H1 (cell line): ENCODE results near the gene ZNF516. TPM values are rescaled to one million over a fixed set of nuclear protein-coding genes. Genes with fewer than 3 reads are reported as not detected.

Source experiments
- CTCF ChIA-PET: fragments of 300-600 bp; sonication (Branson Sonifier 250); formaldehyde crosslinking; loops from one replicate; lab custom pipeline; 2021; ENCODE audit not compliant: partially characterized antibody; lab: Charles Lee
- POLR2A ChIA-PET: fragments of 300-600 bp; sonication (Branson Sonifier 250); formaldehyde crosslinking; loops from one replicate; lab custom pipeline; 2021; ENCODE audit warnings: inconsistent platforms; ENCODE audit not compliant: partially characterized antibody; lab: Charles Lee
- DNase-seq, 2 experiments: peaks; one replicate each; pipeline versions ENCODE4 v3.0.0 to v3.0.0-alpha.2; 2010 to 2022; ENCODE audit warnings: low spot score in 2 of 2, low read depth in 1 of 2, mixed read lengths in 1 of 2
- FAIRE-seq: peaks from 2 replicates; lab custom pipeline; 2011; peaks lifted over from hg19 to GRCh38; lab: Jason Lieb, UNC
- H2AFZ ChIP-seq: 2 replicates; pipeline ENCODE4 v1.8.1; 2012; ENCODE audit warnings: low read length, inconsistent platforms
- H2AK5ac ChIP-seq: 2 replicates; pipeline ENCODE4 v1.6.1; 2013; ENCODE audit warnings: low read depth, low read length
- H2BK120ac ChIP-seq: replicated peaks from 2 replicates; pipeline ENCODE3; 2013; ENCODE audit warnings: low read depth, low read length, inconsistent platforms
- H2BK12ac ChIP-seq: 2 replicates; pipeline ENCODE4 v1.6.1; 2013; ENCODE audit warnings: low read depth, low read length
- H2BK15ac ChIP-seq: 2 replicates; pipeline ENCODE4 v1.6.1; 2013; ENCODE audit warnings: low read length
- H2BK20ac ChIP-seq: 2 replicates; pipeline ENCODE4 v1.6.1; 2013; ENCODE audit warnings: low read length
- H2BK5ac ChIP-seq: 2 replicates; pipeline ENCODE4 v1.6.1; 2013; ENCODE audit warnings: low read depth, low read length
- H3K14ac ChIP-seq: 2 replicates; pipeline ENCODE4 v1.6.1; 2013; ENCODE audit warnings: inconsistent platforms; ENCODE audit not compliant: insufficient read length
- H3K18ac ChIP-seq: 2 replicates; pipeline ENCODE4 v1.6.1; 2013; ENCODE audit warnings: low read length; ENCODE audit errors: extremely low read depth
- H3K23ac ChIP-seq: 2 replicates; pipeline ENCODE4 v1.6.1; 2013; ENCODE audit warnings: inconsistent platforms; ENCODE audit not compliant: insufficient read length
- H3K23me2 ChIP-seq: 2 replicates; pipeline ENCODE4 v1.6.1; 2013; ENCODE audit warnings: low read depth, low read length
- H3K27ac ChIP-seq: 2 replicates; pipeline ENCODE4 v1.6.1; 2011; ENCODE audit warnings: low read depth, low read length, inconsistent platforms
- H3K27me3 ChIP-seq, 4 experiments: replicated peaks in 1 of 4; 1 replicate in 1 of 4; 2 replicates in 3 of 4; pipeline versions ENCODE4 v1.6.1 to v1.8.1; 2011 to 2013; ENCODE audit warnings: low read length in 3 of 4, mild to moderate bottlenecking in 3 of 4, inconsistent platforms in 2 of 4, mixed read lengths in 2 of 4, moderate library complexity in 1 of 4; ENCODE audit not compliant: control insufficient read depth in 3 of 4, insufficient read depth in 3 of 4; ENCODE audit errors: extremely low read depth in 1 of 4
- H3K36me3 ChIP-seq, 4 experiments: 2 replicates each; pipeline versions ENCODE4 v1.6.1 to v1.8.1; 2011 to 2013; ENCODE audit warnings: mild to moderate bottlenecking in 4 of 4, low read length in 3 of 4, moderate library complexity in 2 of 4, control low read depth in 1 of 4, inconsistent platforms in 1 of 4; ENCODE audit not compliant: insufficient read depth in 4 of 4, control insufficient read depth in 2 of 4
- H3K4ac ChIP-seq: replicated peaks from 2 replicates; pipeline ENCODE3; 2013; ENCODE audit warnings: low read length, low read depth, mixed read lengths, inconsistent platforms; ENCODE audit not compliant: insufficient read length
- H3K4me1 ChIP-seq, 4 experiments: replicated peaks in 1 of 4; 1 replicate in 1 of 4; 2 replicates in 3 of 4; pipeline versions ENCODE4 v1.6.1 to v1.8.1; 2011 to 2013; ENCODE audit warnings: low read length in 3 of 4, inconsistent platforms in 2 of 4, mixed read lengths in 1 of 4; ENCODE audit not compliant: insufficient read depth in 4 of 4, control insufficient read depth in 3 of 4
- H3K4me2 ChIP-seq, 2 experiments: 2 replicates each; pipeline versions ENCODE4 v1.6.1 to v1.8.1; 2011 to 2013; ENCODE audit warnings: low read depth in 2 of 2, low read length in 2 of 2, control low read depth in 1 of 2, inconsistent platforms in 1 of 2, mild to moderate bottlenecking in 1 of 2; ENCODE audit not compliant: insufficient read depth in 1 of 2
- H3K4me3 ChIP-seq, 4 experiments: fragments of 200-600, 300-600 bp in 1 of 4; sonication (generic), shearing (Covaris generic), sonication (Bioruptor Twin) in 1 of 4; 2 replicates each; pipeline versions ENCODE4 v1.5.1 to v1.8.1; 2011 to 2016; ENCODE audit warnings: low read length in 4 of 4, low read depth in 3 of 4, control low read depth in 2 of 4, inconsistent platforms in 2 of 4, mild to moderate bottlenecking in 2 of 4, mixed read lengths in 1 of 4, moderate library complexity in 1 of 4; ENCODE audit not compliant: insufficient read depth in 2 of 4; ENCODE audit errors: extremely low read depth in 1 of 4
- H3K56ac ChIP-seq: replicated peaks from 2 replicates; pipeline ENCODE3; 2013; ENCODE audit warnings: low read depth, mild to moderate bottlenecking, mixed read lengths, low read length, inconsistent platforms; ENCODE audit not compliant: insufficient read length
- H3K79me1 ChIP-seq: 2 replicates; pipeline ENCODE4 v1.6.1; 2013; ENCODE audit warnings: low read depth, low read length, control low read depth
- H3K79me2 ChIP-seq, 2 experiments: 2 replicates each; pipeline versions ENCODE4 v1.6.1 to v1.8.1; 2012 to 2013; ENCODE audit warnings: low read length in 2 of 2, mild to moderate bottlenecking in 2 of 2, inconsistent platforms in 1 of 2; ENCODE audit not compliant: insufficient read depth in 2 of 2, control insufficient read depth in 1 of 2
- H3K9ac ChIP-seq, 4 experiments: replicated peaks in 1 of 4; 1 replicate in 1 of 4; 2 replicates in 3 of 4; pipeline versions ENCODE4 v1.6.1 to v1.8.1; 2011 to 2013; ENCODE audit warnings: low read depth in 3 of 4, low read length in 3 of 4, control low read depth in 2 of 4, mild to moderate bottlenecking in 2 of 4, moderate library complexity in 2 of 4, inconsistent platforms in 1 of 4; ENCODE audit errors: extremely low read depth in 1 of 4
- H3K9me3 ChIP-seq, 2 experiments: 2 replicates each; pipeline versions ENCODE4 v1.6.1 to v1.8.1; 2012 to 2013; ENCODE audit warnings: mild to moderate bottlenecking in 2 of 2, moderate library complexity in 2 of 2, control low read depth in 1 of 2, inconsistent platforms in 1 of 2, low read depth in 1 of 2, low read length in 1 of 2, mixed read lengths in 1 of 2; ENCODE audit not compliant: insufficient read depth in 2 of 2
- H4K20me1 ChIP-seq, 2 experiments: replicated peaks in 1 of 2; 2 replicates each; pipeline versions ENCODE3 to v1.8.1; 2011 to 2013; ENCODE audit warnings: inconsistent platforms in 2 of 2, low read length in 2 of 2, mild to moderate bottlenecking in 1 of 2; ENCODE audit not compliant: insufficient read depth in 2 of 2, control insufficient read depth in 1 of 2
- H4K5ac ChIP-seq: 2 replicates; pipeline ENCODE4 v1.6.1; 2013; ENCODE audit warnings: low read length, low read depth, mixed read lengths, inconsistent platforms; ENCODE audit not compliant: insufficient read length
- H4K8ac ChIP-seq: 2 replicates; pipeline ENCODE4 v1.8.0; 2013; ENCODE audit warnings: mild to moderate bottlenecking, moderate library complexity, low read length, inconsistent platforms; ENCODE audit not compliant: insufficient read depth; ENCODE audit errors: extremely low read depth
- H4K91ac ChIP-seq: replicated peaks from 2 replicates; pipeline ENCODE3; 2013; ENCODE audit warnings: low read length, mixed read lengths, inconsistent platforms; ENCODE audit not compliant: insufficient read length
- CEBPB ChIP-seq: IDR thresholded peaks from 2 replicates; pipeline ENCODE4 v1.6.1; 2012; ENCODE audit warnings: low read depth, low read length
- E2F6 ChIP-seq: IDR thresholded peaks from 2 replicates; pipeline ENCODE4 v1.6.1; 2012; ENCODE audit warnings: inconsistent platforms
- JUN ChIP-seq: IDR thresholded peaks from 2 replicates; pipeline ENCODE4 v1.6.1; 2011; ENCODE audit warnings: low read depth, mild to moderate bottlenecking, improper control_type of control experiment, low read length
- KDM4A ChIP-seq: IDR thresholded peaks from one replicate; pipeline ENCODE4 v1.7.1; 2012; ENCODE audit warnings: low read depth, mild to moderate bottlenecking, moderate library complexity, low read length, inconsistent platforms; ENCODE audit not compliant: severe bottlenecking
- NANOG ChIP-seq: IDR thresholded peaks from 2 replicates; pipeline ENCODE4 v1.6.1; 2011; ENCODE audit warnings: low read length, low read depth, mild to moderate bottlenecking, inconsistent platforms; ENCODE audit not compliant: insufficient read depth, poor library complexity, severe bottlenecking
- POU5F1 ChIP-seq: IDR thresholded peaks from 2 replicates; pipeline ENCODE4 v1.6.1; 2011; ENCODE audit warnings: low read depth, mild to moderate bottlenecking, low read length, moderate library complexity
- RXRA ChIP-seq: IDR thresholded peaks from 2 replicates; pipeline ENCODE4 v1.6.1; 2011; ENCODE audit warnings: low read depth, mild to moderate bottlenecking, low read length, moderate library complexity; ENCODE audit not compliant: insufficient read depth
- TAF1 ChIP-seq: IDR thresholded peaks from 2 replicates; pipeline ENCODE4 v1.6.1; 2011; ENCODE audit warnings: mild to moderate bottlenecking, low read depth, low read length
- TAF7 ChIP-seq: optimal IDR thresholded peaks from 2 replicates; pipeline ENCODE3; 2011; ENCODE audit warnings: low read depth, mild to moderate bottlenecking, inconsistent platforms, low read length, moderate library complexity, borderline replicate concordance
- TBP ChIP-seq: IDR thresholded peaks from 2 replicates; pipeline ENCODE4 v1.6.1; 2011; ENCODE audit warnings: low read depth, low read length, improper control_type of control experiment
- ZNF274 ChIP-seq: IDR thresholded peaks from 2 replicates; pipeline ENCODE4 v1.7.0; 2012; ENCODE audit warnings: low read length, borderline replicate concordance; ENCODE audit errors: extremely low read depth
- WGBS, 2 experiments: shearing (Covaris generic) in 1 of 2; methylation state at CpG; one replicate each; pipeline versions ENCODE4 v1.1.6 to v1.1.7; 2013 to 2015; ENCODE audit warnings: low lambda C conversion rate in 2 of 2, mixed read lengths in 2 of 2, inconsistent platforms in 1 of 2, low coverage in 1 of 2, missing lambda C conversion rate in 1 of 2; ENCODE audit not compliant: insufficient replicate concordance in 2 of 2, insufficient coverage in 1 of 2, insufficient read length in 1 of 2; ENCODE audit errors: extremely low coverage in 1 of 2, missing lambda C conversion rate in 1 of 2; 5-methylcytosine and 5-hydroxymethylcytosine counted together
- polyA plus RNA-seq, 7 experiments: library from polyadenylated mRNA; depleted of rRNA in 3 of 7; stranded (reverse) in 5 of 7; unstranded in 2 of 7; fragments of >200 nt in 5 of 7; fragments of 200-250 nt in 2 of 7; gene quantifications; 1 replicate in 5 of 7; 2 replicates in 1 of 7; 4 replicates in 1 of 7; pipeline versions ENCODE4 v1.2.1 to v1.2.3, GENCODE V29; 2011 to 2013; ENCODE audit warnings: missing spikeins in 2 of 7, mixed read lengths in 2 of 7
- total RNA-seq: library from RNA; stranded (reverse); fragmentation: NEBNext Ultra II Directional; extraction: Animal tissue kit (Norgen Biotek cat#: 25700); gene quantifications from 2 replicates; pipeline ENCODE4 v1.2.1, GENCODE V29; 2021

Gene ZNF516
- total and polyA plus RNA-seq, 2 of the 8 experiments (the other 6 are each of a cell fraction or from before 2014, with no cell fraction given): 7.3 to 17.0 TPM

GRCh38 chr18:76496194-76496890, 1.3 kb upstream of the ZNF516 start:
- peak overlapping the region; percentile 86; the same call in 1 of the 2 replicates for H2AFZ ChIP-seq
- peak overlapping the region; percentile 98 for H3K4me2 ChIP-seq
- ChIA-PET CTCF (interaction anchor here (1.0 to 1.3 kb wide), 3 partner anchors 23 to 124 kb away, joined by 3 to 4 read pairs (median 3); no protein-coding TSS in a partner anchor), POLR2A (interaction anchor here (1.3 to 3.6 kb wide), 4 partner anchors 9 to 32 kb away, joined by 4 to 13 read pairs (median 9); no protein-coding TSS in a partner anchor)
- no peak overlapping the region for H2BK15ac ChIP-seq
- DNase-seq (peak in 1 of 2 experiments; percentile 80), FAIRE-seq (no peak)
- H3K14ac ChIP-seq: no peak overlapping the region
- H3K27ac ChIP-seq: peak overlapping the region; percentile 94
- WGBS, 2 experiments: 5% methylated on average over 35 of the region's 48 CpGs; no CpG with 5 or more reads in 1 of the 2 experiments
- H4K5ac ChIP-seq: peak overlapping the region; percentile 98
- H3K79me1 ChIP-seq: no peaks in the 10 kb centered on the region
- H2BK120ac ChIP-seq: peak overlapping the region; percentile 61
- H3K4ac ChIP-seq: peak overlapping the region; percentile 80
- no peak overlapping the region for H4K8ac ChIP-seq
- peak overlapping the region; percentile 92 for H3K18ac ChIP-seq
- no peaks in the 10 kb centered on the region for H4K20me1 ChIP-seq
- H2BK12ac ChIP-seq: peak overlapping the region; percentile 86
- H3K4me1 ChIP-seq: peaks cover 0 to 7% (median 3%) of the 10 kb centered on the region in 4 experiments; a peak in 5 of 7 replicates
- peak overlapping the region; percentile 83 for H4K91ac ChIP-seq
- peak overlapping the region; percentile 70 to 89 (median 80) for H3K9ac ChIP-seq
- H3K27me3 ChIP-seq: peaks cover 8 to 22% (median 15%) of the 10 kb centered on the region in 4 experiments
- H3K56ac ChIP-seq: peak overlapping the region; percentile 60
- H3K23ac ChIP-seq: no peak overlapping the region
- peak overlapping the region; percentile 66 to 72 (median 68) for H3K4me3 ChIP-seq
- peak overlapping the region; percentile 82; the same call in 1 of the 2 replicates for H2BK20ac ChIP-seq
- peak overlapping the region; percentile 69; the same call in 1 of the 2 replicates for H2BK5ac ChIP-seq
- no peak overlapping the region for H2AK5ac ChIP-seq
- H3K79me2 ChIP-seq: no peaks in the 10 kb centered on the region
- no peaks in the 10 kb centered on the region for H3K36me3 ChIP-seq
- no peaks in the 10 kb centered on the region for H3K9me3 ChIP-seq
- peaks cover 23% of the 10 kb centered on the region for H3K23me2 ChIP-seq
- TF ChIP-seq POU5F1: no peak
- no peak for TF ChIP-seq NANOG
- TF ChIP-seq CEBPB: no peak
- TF ChIP-seq TAF1: peak; percentile 73
- peak; percentile 68 for TF ChIP-seq KDM4A
- TF ChIP-seq ZNF274: no peak
- 0 out of 2 replicates have a peak, but pooled peaks have one; percentile 24 for TF ChIP-seq E2F6
- no peak for TF ChIP-seq JUN
- TF ChIP-seq TBP: peak; percentile 55
- TF ChIP-seq RXRA: no peak
- TF ChIP-seq TAF7: no peak
